ENCODE results near the gene TMEM179. TPM values are rescaled to one million over a fixed set of nuclear protein-coding genes. Genes with fewer than 3 reads are reported as not detected.

Gene TMEM179
- total RNA-seq, 2 donors from 2014 or later, result 1.4 to 6.0 TPM

DNA sequence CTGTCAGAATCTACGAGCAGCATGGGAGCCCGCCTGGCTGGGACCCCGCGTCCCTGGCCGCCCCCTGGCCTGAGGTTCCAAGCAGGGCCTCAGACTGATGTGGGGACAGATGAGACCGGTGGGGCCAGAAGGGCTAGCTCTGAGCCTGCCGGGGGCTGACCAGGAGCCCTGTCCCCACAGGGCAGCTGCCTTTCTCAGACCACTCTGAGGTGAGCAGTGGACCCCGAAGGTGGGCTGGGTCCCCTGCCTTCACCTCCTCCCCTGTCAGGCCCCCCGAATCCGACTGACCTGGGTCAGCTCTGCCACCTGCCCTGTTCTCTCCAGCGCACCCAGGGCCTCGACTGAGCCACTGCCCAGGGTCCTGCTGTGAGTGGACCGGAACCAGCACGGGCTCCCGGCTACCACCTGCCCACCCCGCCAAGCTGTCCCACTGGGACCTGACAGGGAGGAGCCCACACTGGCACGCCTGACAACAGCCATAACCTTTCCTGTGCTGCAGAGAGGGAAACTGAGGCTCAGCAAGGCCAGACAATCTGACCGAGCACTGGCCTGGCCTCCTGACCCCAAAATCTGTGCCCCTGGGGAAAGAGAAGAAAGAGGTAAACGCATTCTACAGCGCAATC is 29.7 kb upstream of the TMEM179 start:
- 94% methylated on average over 19 of the region's 20 CpGs for WGBS
- H3K9me3 ChIP-seq, result no peaks in the 10 kb centered on the region
- no peak for TF ChIP-seq POLR2AphosphoS5 (IDR thresholded peaks at IDR 0.05)
- DNase-seq (ENCODE audit: low spot score), result no peak
- H3K36me3 ChIP-seq, result no peaks in the 10 kb centered on the region
- no peaks in the 10 kb centered on the region for H3K4me1 ChIP-seq (replicated peaks)
- H3K4me3 ChIP-seq, result no peak overlapping the region
- H3K27ac ChIP-seq, result no peak overlapping the region
- H3K27me3 ChIP-seq (replicated peaks; ENCODE audit: insufficient read depth), result no peaks in the 10 kb centered on the region
- intact Hi-C loops (cut with DNase I), result no loop called here

DNA sequence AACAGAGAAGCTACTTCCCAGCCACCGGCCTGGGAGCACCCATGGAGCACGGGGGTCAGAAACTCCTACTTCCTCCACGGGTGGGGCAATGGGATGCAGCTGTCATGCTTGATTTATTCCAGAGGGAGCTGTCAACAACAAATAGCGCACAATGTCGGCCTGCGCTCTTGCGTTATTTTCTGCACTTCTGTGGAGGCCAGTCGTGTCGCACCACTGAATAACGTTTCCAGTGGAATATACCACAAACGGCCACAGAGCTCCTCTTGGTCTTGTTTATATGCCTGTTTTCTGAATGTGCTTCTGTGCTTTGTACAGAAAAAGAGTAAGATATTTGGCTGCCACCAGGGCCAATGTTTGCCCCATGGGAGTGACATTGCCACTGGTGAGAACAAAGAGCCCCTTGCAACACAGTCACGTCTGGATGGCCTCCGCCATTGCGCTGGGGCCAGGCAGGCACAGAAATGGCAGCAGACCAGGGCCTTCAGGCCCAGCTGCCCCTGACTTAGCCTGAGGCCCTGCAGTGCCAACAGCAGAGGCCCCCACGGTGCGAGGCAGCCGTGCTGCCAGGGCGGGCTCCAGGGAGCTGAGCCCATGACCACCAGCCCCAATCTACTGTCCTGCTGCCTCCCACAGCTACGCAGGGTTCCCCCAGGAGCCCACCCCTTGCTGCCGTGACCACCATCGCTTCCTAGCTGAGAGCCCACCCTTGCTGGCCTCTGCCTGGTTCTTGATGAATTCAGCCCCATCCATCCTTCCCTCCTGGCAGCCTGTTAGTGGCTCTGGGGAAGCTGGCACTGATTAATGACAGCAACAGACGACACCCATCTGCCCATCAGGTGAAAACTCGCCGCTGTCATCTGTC is 28.9 kb upstream of the TMEM179 start:
- Histone ChIP-seq H3K27ac (no peak overlapping the region), H3K9me3 (no peaks in the 10 kb centered on the region), H3K36me3 (no peaks in the 10 kb centered on the region), H3K4me3 (no peak overlapping the region), H3K4me1 (replicated peaks) (no peaks in the 10 kb centered on the region), H3K27me3 (replicated peaks; ENCODE audit: insufficient read depth) (no peaks in the 10 kb centered on the region)
- DNase-seq (ENCODE audit: low spot score), result no peak
- 79% methylated on average over 24 of the region's 24 CpGs for WGBS
- intact Hi-C loops (cut with DNase I), result no loop called here
- TF ChIP-seq POLR2A (IDR thresholded peaks at IDR 0.05) (no peak), POLR2AphosphoS5 (IDR thresholded peaks at IDR 0.05) (no peak)
- TF ChIP-seq, protein P1, sequence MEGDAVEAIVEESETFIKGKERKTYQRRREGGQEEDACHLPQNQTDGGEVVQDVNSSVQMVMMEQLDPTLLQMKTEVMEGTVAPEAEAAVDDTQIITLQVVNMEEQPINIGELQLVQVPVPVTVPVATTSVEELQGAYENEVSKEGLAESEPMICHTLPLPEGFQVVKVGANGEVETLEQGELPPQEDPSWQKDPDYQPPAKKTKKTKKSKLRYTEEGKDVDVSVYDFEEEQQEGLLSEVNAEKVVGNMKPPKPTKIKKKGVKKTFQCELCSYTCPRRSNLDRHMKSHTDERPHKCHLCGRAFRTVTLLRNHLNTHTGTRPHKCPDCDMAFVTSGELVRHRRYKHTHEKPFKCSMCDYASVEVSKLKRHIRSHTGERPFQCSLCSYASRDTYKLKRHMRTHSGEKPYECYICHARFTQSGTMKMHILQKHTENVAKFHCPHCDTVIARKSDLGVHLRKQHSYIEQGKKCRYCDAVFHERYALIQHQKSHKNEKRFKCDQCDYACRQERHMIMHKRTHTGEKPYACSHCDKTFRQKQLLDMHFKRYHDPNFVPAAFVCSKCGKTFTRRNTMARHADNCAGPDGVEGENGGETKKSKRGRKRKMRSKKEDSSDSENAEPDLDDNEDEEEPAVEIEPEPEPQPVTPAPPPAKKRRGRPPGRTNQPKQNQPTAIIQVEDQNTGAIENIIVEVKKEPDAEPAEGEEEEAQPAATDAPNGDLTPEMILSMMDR (IDR thresholded peaks at IDR 0.05), result no peak

DNA sequence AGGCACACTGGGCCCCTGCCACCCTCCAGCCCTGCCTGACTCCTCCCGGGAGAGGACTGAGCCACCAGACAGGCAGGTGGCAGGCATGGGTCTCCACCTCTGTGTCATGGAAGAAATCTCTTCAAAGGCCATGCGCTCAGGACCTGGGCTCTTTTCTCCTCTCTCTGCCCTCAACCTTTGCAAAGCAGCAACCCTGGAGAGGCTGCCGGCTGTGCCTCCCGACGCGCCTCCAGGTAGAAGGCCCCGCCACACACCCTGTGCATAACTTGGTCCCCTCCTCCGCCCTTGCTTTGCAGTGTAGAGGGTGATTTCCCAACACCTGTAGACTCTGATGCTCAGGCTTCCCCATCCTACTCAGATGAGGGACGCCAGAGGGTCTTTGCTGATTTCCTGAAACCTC is 28.2 kb upstream of the TMEM179 start:
- no peaks in the 10 kb centered on the region for H3K4me1 ChIP-seq (replicated peaks)
- no peaks in the 10 kb centered on the region for H3K9me3 ChIP-seq
- 67% methylated on average over 9 of the region's 9 CpGs for WGBS
- no peak overlapping the region for H3K4me3 ChIP-seq
- no peak overlapping the region for H3K27ac ChIP-seq
- no peaks in the 10 kb centered on the region for H3K27me3 ChIP-seq (replicated peaks; ENCODE audit: insufficient read depth)
- no peaks in the 10 kb centered on the region for H3K36me3 ChIP-seq
- TF ChIP-seq, protein P1 (IDR thresholded peaks at IDR 0.05), result no peak
- TF ChIP-seq POLR2A (IDR thresholded peaks at IDR 0.05) (no peak), POLR2AphosphoS5 (IDR thresholded peaks at IDR 0.05) (no peak)
- intact Hi-C loops (cut with DNase I), result no loop called here
- no peak for DNase-seq (ENCODE audit: low spot score)

DNA sequence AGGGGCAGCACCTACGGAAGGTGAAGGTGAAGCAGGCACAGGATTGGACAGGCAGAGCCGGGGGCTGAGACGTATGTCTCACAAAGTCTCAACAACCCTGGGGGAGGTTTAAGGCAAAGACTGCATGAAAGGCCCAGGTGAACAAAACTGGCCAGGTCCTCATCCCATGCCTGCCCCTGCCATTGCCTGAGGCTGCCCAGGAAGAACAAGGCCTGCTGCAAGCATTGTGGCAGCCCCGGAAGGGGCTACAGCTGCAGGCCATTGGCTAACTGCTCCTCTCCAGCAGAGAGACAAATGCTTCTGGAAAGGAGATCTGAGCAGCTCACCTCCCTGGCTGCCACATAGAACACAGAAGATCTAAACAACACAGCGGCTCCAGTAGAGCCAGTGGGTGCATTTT is 20.4 kb upstream of the TMEM179 start:
- WGBS, result 59% methylated on average over 4 of the region's 5 CpGs

DNA sequence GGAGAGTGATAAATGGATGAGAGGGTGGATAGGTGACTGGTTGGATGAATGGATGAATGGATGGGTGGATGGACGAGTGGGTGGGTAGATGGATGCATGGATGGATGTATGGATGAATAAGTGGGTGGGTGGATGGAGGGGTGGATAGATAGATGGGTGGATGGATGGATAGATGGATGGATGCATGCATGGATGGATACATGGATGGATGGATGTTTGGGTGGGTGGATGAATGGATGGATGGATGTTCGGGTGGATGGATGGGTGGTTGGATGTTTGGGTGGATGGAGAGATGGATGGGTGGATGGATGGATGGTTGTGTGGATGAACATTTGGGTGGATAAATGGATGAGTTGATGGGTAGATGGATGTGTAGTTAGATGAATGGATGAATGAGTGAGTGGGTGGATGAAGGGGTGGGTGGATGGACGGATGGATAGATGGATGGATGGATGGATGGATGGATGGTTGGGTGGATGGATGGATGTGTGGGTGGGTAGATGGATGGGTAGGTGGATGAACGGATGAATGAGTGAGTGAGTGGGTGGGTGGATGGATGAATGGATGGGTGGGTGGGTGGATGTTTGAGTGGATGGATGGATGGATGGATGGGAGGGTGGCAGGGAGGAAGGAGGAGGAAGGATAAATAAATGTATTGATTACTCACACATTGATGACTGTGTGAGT is 9.7 kb upstream of the TMEM179 start:
- Histone ChIP-seq H3K9me3 (no peaks in the 10 kb centered on the region), H3K27me3 (replicated peaks; ENCODE audit: insufficient read depth) (no peaks in the 10 kb centered on the region), H3K27ac (no peak overlapping the region), H3K4me1 (replicated peaks) (no peaks in the 10 kb centered on the region), H3K36me3 (no peaks in the 10 kb centered on the region), H3K4me3 (no peak overlapping the region)
- intact Hi-C loops (cut with DNase I), result no loop called here
- TF ChIP-seq, protein P1 (IDR thresholded peaks at IDR 0.05), result no peak
- TF ChIP-seq POLR2AphosphoS5 (IDR thresholded peaks at IDR 0.05) (no peak), POLR2A (IDR thresholded peaks at IDR 0.05) (no peak)
- no peak for DNase-seq (ENCODE audit: low spot score)
- WGBS, result 64% methylated on average over 4 of the region's 4 CpGs

More for the DNA sequence above, 20.4 kb upstream of the TMEM179 start:
- H3K4me3 ChIP-seq, result no peak overlapping the region
- H3K4me1 ChIP-seq (replicated peaks), result no peaks in the 10 kb centered on the region
- no peaks in the 10 kb centered on the region for H3K27me3 ChIP-seq (replicated peaks; ENCODE audit: insufficient read depth)
- no peak for DNase-seq (ENCODE audit: low spot score)
- intact Hi-C loops (cut with DNase I), result no loop called here
- no peak overlapping the region for H3K27ac ChIP-seq
- H3K36me3 ChIP-seq, result no peaks in the 10 kb centered on the region
- H3K9me3 ChIP-seq, result no peaks in the 10 kb centered on the region
- TF ChIP-seq POLR2A (IDR thresholded peaks at IDR 0.05) (no peak), POLR2AphosphoS5 (IDR thresholded peaks at IDR 0.05) (no peak)
- TF ChIP-seq, protein P1 (IDR thresholded peaks at IDR 0.05), result no peak
